Upper lobe of left lung (tissue), 6 donors: ENCODE measurements around the gene NUDT2. TPM values are rescaled to one million over a fixed set of nuclear protein-coding genes. Genes with fewer than 3 reads are reported as not detected.
A peak's percentile ranks its signal among the peaks of the same experiment; 100 is the strongest.

Experiments
- ATAC-seq, 2 donors: fragments of 200-7000 bp; cut with Tn5 transposase; one replicate each; pipeline ENCODE4 v1.9.1; 2022; ENCODE audit warnings: mild to moderate bottlenecking in 2 of 2, moderate library complexity in 2 of 2; ENCODE audit not compliant: low FRiP score in 2 of 2
- DNase-seq, 2 donors: peaks; one replicate each; pipeline ENCODE4 v3.0.0-alpha.2; 2019 to 2020
- H3K27ac ChIP-seq, 4 donors: fragments of 200-600 bp; sonication (generic); one replicate each; pipeline ENCODE4 v1.5.1; 2016 to 2019
- H3K27me3 ChIP-seq, 4 donors: fragments of 200-600 bp; sonication (generic); one replicate each; pipeline ENCODE4 v1.5.1; 2017 to 2019
- H3K36me3 ChIP-seq, 4 donors: fragments of 200-600 bp; sonication (generic); one replicate each; pipeline ENCODE4 v1.5.1; 2016 to 2019
- H3K4me1 ChIP-seq, 4 donors: fragments of 200-600 bp; sonication (generic); one replicate each; pipeline ENCODE4 v1.5.1; 2018 to 2019
- H3K4me3 ChIP-seq, 4 donors: fragments of 200-600 bp; sonication (generic); one replicate each; pipeline ENCODE4 v1.5.1; 2017 to 2019; ENCODE audit warnings: mild to moderate bottlenecking in 2 of 4, moderate library complexity in 1 of 4
- H3K9me3 ChIP-seq, 4 donors: fragments of 200-600 bp; sonication (generic); one replicate each; pipeline ENCODE4 v1.5.1; 2018 to 2019
- CTCF ChIP-seq, 6 experiments: fragments of 450-650 bp in 4 of 6; fragments of 200-600 bp in 2 of 6; sonication (generic) in 2 of 6; IDR thresholded peaks; one replicate each; pipeline ENCODE4 v1.5.1; 2016 to 2019; ENCODE audit warnings: antibody characterized with exemption in 6 of 6
- EP300 ChIP-seq, 4 donors: sonication (generic); formaldehyde crosslinking; IDR thresholded peaks; one replicate each; pipeline ENCODE4 v1.5.1; 2017; ENCODE audit warnings: antibody characterized with exemption in 4 of 4, control low read depth in 2 of 4
- POLR2A ChIP-seq, 4 donors: fragments of 450-650 bp; IDR thresholded peaks; one replicate each; pipeline ENCODE4 v1.5.1; 2016 to 2017; ENCODE audit warnings: antibody characterized with exemption in 4 of 4, mild to moderate bottlenecking in 2 of 4
- POLR2AphosphoS5 ChIP-seq, 2 donors: sonication (generic); formaldehyde crosslinking; IDR thresholded peaks; one replicate each; pipeline ENCODE4 v1.5.1; 2017; ENCODE audit warnings: antibody characterized with exemption in 2 of 2
- WGBS, 2 donors: methylation state at CpG; one replicate each; pipeline ENCODE4 v1.1.5; 2017 to 2018; 5-methylcytosine and 5-hydroxymethylcytosine counted together
- total RNA-seq, 6 donors: library from RNA; depleted of rRNA in 4 of 6; stranded (reverse); fragments of >200 nt in 4 of 6; gene quantifications; one replicate each; pipeline versions ENCODE4 v1.1.0 to v1.2.1, GENCODE V29; 2016 to 2021
- donor health status: DM: no; HTN: no; CAD: no; lungs with moderate emphysema.
- donor health status: DM: no; HTN: yes; CAD: no; lungs with severe emphysema.

NUDT2 gene
- total RNA-seq, 6 donors from 2014 or later = 4.2 to 17.8 (median 11.2) TPM

DNA sequence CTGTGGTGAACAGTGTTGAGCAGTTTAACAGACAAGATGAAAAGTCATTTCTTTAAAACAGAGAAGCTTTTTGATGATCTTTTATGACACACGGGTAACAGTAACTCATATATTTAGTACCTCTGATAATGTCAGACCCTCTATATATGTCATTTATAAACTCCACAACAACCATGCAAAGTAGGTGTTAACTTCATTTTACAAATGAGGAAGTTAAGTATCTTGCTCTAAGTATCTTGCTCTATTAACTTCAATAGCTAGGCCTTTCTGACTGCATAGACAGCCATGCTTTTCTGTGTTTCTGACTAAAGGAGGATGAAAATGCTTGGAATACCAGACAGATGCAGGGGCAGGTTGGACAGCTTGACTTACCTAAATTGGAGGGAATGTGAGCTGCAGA is 1.8 kb downstream of the NUDT2 start:
- no peak overlapping the region for H3K27ac ChIP-seq
- no peaks in the 10 kb centered on the region for H3K27me3 ChIP-seq
- no peak for DNase-seq
- H3K36me3 ChIP-seq = peaks cover 0 to 2% (median 0%) of the 10 kb centered on the region in 4 donors
- no peak for ATAC-seq
- H3K4me3 ChIP-seq = no peak overlapping the region
- peaks cover 7 to 19% (median 18%) of the 10 kb centered on the region in 4 donors for H3K4me1 ChIP-seq
- H3K9me3 ChIP-seq = no peaks in the 10 kb centered on the region
- 78 to 93% methylated on average over 1 of the region's 1 CpG for WGBS, 2 donors
- TF ChIP-seq POLR2AphosphoS5 (IDR thresholded peaks at IDR 0.05) (no peak), POLR2A (IDR thresholded peaks at IDR 0.05) (no peak), CTCF (IDR thresholded peaks at IDR 0.05) (no peak), EP300 (IDR thresholded peaks at IDR 0.05) (no peak)

DNA sequence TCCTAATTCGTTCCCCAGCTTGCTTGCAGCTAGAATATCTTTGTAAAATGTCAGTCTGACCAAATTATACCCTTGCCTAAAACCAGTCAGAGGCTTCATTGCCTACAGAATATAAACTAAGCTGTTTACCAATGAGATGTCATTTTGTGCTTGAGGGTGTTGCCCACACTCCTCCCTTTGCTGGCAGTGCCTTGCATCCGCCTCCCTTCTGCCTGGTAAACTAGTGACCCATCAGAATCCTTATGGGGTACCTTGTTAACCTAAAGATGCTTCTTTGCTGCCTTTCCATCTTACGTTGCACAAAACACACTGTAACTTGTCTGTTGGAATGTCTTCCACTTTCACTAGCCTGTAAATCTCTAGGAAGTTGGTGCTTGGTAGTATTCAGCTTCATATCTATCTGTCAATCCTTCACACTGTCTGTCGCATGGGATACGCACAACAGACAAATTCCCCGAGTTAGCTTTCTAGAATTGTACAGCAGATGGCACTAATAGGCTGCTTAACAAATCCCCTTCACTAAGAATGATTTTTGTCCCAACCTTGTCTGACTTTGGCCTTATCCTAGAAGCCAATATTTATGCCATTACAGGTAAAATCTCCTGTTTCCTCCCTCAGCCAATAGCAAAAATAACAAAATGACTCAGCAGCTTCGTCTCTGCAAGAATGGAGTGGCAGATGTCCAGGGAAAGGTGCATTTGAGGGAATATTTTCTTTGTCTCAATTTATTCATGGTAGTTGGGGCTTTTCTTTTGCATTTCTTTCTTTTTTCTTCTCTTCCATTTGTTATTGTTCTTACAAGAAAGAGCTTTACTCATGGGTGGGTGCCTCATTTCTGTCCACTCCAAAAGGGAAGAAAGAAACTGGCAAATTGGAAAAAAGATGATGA is 3.0 kb downstream of the NUDT2 start:
- DNase-seq (no peak), ATAC-seq (no peak)
- Histone ChIP-seq H3K27ac (no peak overlapping the region), H3K9me3 (no peaks in the 10 kb centered on the region), H3K36me3 (peaks cover 0 to 7% (median 0%) of the 10 kb centered on the region in 4 donors), H3K4me1 (peaks cover 7 to 19% (median 18%) of the 10 kb centered on the region in 4 donors), H3K4me3 (no peak overlapping the region), H3K27me3 (no peaks in the 10 kb centered on the region)
- TF ChIP-seq CTCF (IDR thresholded peaks at IDR 0.05) (peak in 4 of 6 experiments; percentile 17 to 57 (median 56)), POLR2AphosphoS5 (IDR thresholded peaks at IDR 0.05) (no peak), EP300 (IDR thresholded peaks at IDR 0.05) (no peak), POLR2A (IDR thresholded peaks at IDR 0.05) (no peak)
- 40 to 45% methylated on average over 7 of the region's 7 CpGs for WGBS, 2 donors

GRCh38 chr9:34333836-34334235 is 4.5 kb downstream of the NUDT2 start:
- H3K4me3 ChIP-seq = no peak overlapping the region
- H3K27ac ChIP-seq = no peak overlapping the region
- no peak for ATAC-seq
- no peaks in the 10 kb centered on the region for H3K27me3 ChIP-seq
- WGBS, 2 donors = 71 to 80% methylated on average over 3 of the region's 3 CpGs
- peaks cover 0 to 11% (median 4%) of the 10 kb centered on the region in 4 donors for H3K36me3 ChIP-seq
- TF ChIP-seq CTCF (IDR thresholded peaks at IDR 0.05) = no peak
- TF ChIP-seq POLR2A (IDR thresholded peaks at IDR 0.05) = no peak
- TF ChIP-seq POLR2AphosphoS5 (IDR thresholded peaks at IDR 0.05) = no peak
- no peak for TF ChIP-seq EP300 (IDR thresholded peaks at IDR 0.05)
- DNase-seq = no peak
- H3K9me3 ChIP-seq = no peaks in the 10 kb centered on the region
- H3K4me1 ChIP-seq = peaks cover 7 to 11% (median 10%) of the 10 kb centered on the region in 4 donors

DNA sequence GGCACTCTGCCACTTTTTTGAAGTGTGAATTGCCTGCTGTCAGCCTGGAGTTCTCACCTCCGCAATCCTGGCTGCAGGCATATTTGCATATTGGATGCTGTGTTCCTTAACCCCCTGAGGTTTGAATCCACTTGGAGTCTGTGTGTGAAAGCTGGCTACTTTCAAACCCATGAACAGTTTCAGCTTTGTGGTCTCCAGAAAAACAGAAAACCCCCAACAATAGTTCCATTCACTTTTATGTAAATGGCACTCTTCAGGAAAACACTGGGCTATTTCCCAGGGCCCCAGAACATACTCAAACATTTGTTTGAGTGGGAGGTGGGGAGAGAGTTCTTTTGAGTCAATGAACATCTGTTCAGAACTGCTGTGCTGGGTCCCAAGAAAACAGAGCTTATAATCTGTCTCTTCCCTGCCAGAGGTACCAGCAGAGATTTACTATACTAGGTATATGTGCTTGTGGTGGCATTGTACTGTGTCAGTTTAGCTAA is 5.0 kb downstream of the NUDT2 start:
- H3K27me3 ChIP-seq = no peaks in the 10 kb centered on the region
- ATAC-seq (no peak), DNase-seq (no peak)
- H3K36me3 ChIP-seq = peaks cover 0 to 17% (median 9%) of the 10 kb centered on the region in 4 donors
- no peak overlapping the region for H3K27ac ChIP-seq
- 75 to 88% methylated on average over 1 of the region's 1 CpG for WGBS, 2 donors
- no peak overlapping the region for H3K4me3 ChIP-seq
- TF ChIP-seq POLR2A (IDR thresholded peaks at IDR 0.05) = no peak
- no peak for TF ChIP-seq CTCF (IDR thresholded peaks at IDR 0.05)
- TF ChIP-seq EP300 (IDR thresholded peaks at IDR 0.05) = no peak
- no peak for TF ChIP-seq POLR2AphosphoS5 (IDR thresholded peaks at IDR 0.05)
- H3K9me3 ChIP-seq = no peaks in the 10 kb centered on the region
- H3K4me1 ChIP-seq = peaks cover 7 to 11% (median 9%) of the 10 kb centered on the region in 4 donors
